ENCODE measurements around the gene C20orf96. TPM values are rescaled to one million over a fixed set of nuclear protein-coding genes. Genes with fewer than 3 reads are reported as not detected.

The C20orf96 gene
- total and polyA plus RNA-seq, 4 donors, result 0.70 to 2.6 (median 1.7) TPM

DNA sequence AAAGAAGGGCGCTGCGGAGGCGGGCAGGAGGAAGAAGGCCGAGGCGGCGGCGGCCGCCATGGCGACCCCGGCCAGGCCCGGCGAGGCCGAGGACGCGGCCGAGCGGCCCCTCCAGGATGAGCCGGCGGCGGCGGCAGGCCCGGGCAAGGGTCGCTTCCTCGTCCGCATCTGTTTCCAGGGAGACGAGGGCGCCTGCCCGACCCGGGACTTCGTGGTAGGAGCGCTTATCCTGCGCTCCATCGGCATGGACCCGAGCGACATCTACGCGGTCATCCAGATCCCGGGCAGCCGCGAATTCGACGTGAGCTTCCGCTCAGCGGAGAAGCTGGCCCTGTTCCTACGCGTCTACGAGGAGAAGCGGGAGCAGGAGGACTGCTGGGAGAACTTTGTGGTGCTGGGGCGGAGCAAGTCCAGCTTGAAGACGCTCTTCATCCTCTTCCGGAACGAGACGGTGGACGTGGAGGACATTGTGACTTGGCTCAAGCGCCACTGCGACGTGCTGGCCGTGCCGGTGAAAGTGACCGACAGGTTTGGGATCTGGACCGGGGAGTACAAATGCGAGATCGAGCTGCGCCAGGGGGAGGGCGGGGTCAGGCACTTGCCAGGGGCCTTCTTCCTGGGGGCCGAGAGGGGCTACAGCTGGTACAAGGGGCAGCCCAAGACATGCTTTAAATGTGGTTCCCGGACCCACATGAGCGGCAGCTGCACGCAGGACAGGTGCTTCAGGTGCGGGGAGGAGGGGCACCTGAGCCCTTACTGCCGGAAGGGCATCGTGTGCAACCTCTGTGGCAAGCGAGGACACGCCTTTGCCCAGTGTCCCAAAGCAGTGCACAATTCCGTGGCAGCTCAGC, 7.6 kb upstream of the C20orf96 start (continued):
- TF ChIP-seq, protein P1, sequence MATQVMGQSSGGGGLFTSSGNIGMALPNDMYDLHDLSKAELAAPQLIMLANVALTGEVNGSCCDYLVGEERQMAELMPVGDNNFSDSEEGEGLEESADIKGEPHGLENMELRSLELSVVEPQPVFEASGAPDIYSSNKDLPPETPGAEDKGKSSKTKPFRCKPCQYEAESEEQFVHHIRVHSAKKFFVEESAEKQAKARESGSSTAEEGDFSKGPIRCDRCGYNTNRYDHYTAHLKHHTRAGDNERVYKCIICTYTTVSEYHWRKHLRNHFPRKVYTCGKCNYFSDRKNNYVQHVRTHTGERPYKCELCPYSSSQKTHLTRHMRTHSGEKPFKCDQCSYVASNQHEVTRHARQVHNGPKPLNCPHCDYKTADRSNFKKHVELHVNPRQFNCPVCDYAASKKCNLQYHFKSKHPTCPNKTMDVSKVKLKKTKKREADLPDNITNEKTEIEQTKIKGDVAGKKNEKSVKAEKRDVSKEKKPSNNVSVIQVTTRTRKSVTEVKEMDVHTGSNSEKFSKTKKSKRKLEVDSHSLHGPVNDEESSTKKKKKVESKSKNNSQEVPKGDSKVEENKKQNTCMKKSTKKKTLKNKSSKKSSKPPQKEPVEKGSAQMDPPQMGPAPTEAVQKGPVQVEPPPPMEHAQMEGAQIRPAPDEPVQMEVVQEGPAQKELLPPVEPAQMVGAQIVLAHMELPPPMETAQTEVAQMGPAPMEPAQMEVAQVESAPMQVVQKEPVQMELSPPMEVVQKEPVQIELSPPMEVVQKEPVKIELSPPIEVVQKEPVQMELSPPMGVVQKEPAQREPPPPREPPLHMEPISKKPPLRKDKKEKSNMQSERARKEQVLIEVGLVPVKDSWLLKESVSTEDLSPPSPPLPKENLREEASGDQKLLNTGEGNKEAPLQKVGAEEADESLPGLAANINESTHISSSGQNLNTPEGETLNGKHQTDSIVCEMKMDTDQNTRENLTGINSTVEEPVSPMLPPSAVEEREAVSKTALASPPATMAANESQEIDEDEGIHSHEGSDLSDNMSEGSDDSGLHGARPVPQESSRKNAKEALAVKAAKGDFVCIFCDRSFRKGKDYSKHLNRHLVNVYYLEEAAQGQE (IDR thresholded peaks at IDR 0.05), result peak; percentile 23
- TF ChIP-seq HNF4A (conservative IDR thresholded peaks at IDR 0.05), result peak in 1 of 2 donors; percentile 34

DNA sequence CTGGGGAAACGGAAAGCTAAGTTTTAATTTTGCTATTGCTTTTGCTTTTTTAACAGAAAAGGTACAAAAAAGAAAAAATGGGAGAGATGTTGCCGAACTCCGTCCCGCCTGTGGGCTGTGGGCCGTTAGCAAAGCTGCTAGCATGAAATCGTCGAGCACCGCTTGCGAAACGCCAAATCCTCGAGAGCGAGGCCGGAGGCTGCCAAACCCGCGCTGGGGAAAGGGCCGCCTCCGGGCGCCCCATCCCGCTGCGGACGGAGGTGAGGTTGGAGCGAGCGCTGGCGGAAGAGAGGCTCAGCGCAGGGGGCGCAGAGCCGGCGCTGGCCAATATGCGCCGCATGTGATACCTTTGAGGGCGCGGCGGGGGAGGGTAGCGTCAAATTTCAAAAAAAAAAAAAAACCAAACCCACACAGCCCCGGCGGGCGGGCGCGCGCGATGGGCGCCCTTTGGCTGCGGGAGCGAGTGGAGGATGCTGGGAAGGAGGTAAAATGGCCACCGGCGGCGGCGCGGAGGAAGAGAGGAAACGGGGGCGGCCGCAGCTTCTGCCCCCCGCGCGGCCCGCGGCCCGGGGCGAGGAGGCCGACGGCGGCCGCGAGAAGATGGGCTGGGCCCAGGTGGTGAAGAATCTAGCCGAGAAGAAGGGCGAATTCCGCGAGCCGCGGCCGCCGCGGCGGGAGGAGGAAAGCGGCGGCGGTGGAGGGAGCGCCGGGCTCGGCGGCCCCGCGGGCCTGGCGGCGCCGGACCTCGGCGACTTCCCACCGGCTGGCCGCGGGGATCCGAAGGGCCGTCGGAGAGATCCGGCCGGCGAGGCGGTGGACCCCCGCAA, 6.8 kb upstream of the C20orf96 start, which contains the start of gene ZCCHC3:
ZCCHC3 (plus strand) TSS at position 473 of the 827 bp plus-strand sequence; CDS start at position 490, 17 bp downstream.
- peak within 1 kb of the TSS; percentile 82 to 83 for H3K9ac ChIP-seq (ENCODE audit: low read depth in 1 of 2, low read length in 2 of 2)
- no peaks in the 10 kb centered on the region for H3K9me3 ChIP-seq (ENCODE audit: control insufficient read depth in 4 of 4, low read length in 3 of 4)
- under 1% methylated on average over 99 of the region's 99 CpGs for WGBS
- H3K4me3 ChIP-seq (ENCODE audit: low read depth in 1 of 3, low read length in 3 of 3), result peak within 1 kb of the TSS; percentile 85 to 92 (median 85)
- no peaks in the 10 kb centered on the region for H3K27me3 ChIP-seq (ENCODE audit: control insufficient read depth in 4 of 4, insufficient read depth in 4 of 4, low read length in 3 of 4)
- peak in 1 of 2 donors; percentile 66 for TF ChIP-seq GABPA (IDR thresholded peaks at IDR 0.05 in 1 of 2, conservative IDR thresholded peaks at IDR 0.05 in 1 of 2)
- no peak for TF ChIP-seq FOXA1 (IDR thresholded peaks at IDR 0.05)
- peak in 1 of 2 donors; percentile 36 for TF ChIP-seq HNF4A (conservative IDR thresholded peaks at IDR 0.05)
- TF ChIP-seq, protein P2, sequence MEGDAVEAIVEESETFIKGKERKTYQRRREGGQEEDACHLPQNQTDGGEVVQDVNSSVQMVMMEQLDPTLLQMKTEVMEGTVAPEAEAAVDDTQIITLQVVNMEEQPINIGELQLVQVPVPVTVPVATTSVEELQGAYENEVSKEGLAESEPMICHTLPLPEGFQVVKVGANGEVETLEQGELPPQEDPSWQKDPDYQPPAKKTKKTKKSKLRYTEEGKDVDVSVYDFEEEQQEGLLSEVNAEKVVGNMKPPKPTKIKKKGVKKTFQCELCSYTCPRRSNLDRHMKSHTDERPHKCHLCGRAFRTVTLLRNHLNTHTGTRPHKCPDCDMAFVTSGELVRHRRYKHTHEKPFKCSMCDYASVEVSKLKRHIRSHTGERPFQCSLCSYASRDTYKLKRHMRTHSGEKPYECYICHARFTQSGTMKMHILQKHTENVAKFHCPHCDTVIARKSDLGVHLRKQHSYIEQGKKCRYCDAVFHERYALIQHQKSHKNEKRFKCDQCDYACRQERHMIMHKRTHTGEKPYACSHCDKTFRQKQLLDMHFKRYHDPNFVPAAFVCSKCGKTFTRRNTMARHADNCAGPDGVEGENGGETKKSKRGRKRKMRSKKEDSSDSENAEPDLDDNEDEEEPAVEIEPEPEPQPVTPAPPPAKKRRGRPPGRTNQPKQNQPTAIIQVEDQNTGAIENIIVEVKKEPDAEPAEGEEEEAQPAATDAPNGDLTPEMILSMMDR (IDR thresholded peaks at IDR 0.05; ENCODE audit: low read depth, low read length, missing input control), result peak; percentile 4
- TF ChIP-seq, protein P3, sequence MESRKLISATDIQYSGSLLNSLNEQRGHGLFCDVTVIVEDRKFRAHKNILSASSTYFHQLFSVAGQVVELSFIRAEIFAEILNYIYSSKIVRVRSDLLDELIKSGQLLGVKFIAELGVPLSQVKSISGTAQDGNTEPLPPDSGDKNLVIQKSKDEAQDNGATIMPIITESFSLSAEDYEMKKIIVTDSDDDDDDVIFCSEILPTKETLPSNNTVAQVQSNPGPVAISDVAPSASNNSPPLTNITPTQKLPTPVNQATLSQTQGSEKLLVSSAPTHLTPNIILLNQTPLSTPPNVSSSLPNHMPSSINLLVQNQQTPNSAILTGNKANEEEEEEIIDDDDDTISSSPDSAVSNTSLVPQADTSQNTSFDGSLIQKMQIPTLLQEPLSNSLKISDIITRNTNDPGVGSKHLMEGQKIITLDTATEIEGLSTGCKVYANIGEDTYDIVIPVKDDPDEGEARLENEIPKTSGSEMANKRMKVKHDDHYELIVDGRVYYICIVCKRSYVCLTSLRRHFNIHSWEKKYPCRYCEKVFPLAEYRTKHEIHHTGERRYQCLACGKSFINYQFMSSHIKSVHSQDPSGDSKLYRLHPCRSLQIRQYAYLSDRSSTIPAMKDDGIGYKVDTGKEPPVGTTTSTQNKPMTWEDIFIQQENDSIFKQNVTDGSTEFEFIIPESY (IDR thresholded peaks at IDR 0.05), result peak; percentile 66
- TF ChIP-seq, protein P1 (IDR thresholded peaks at IDR 0.05), result peak; percentile 82
- peak in 1 of 2 donors; percentile 45 for TF ChIP-seq RAD21 (IDR thresholded peaks at IDR 0.05)
- no peak for TF ChIP-seq HNF4G (IDR thresholded peaks at IDR 0.05)
- TF ChIP-seq JUND (IDR thresholded peaks at IDR 0.05), result no peak
- peak; percentile 87 for TF ChIP-seq TAF1 (conservative IDR thresholded peaks at IDR 0.05)
- peak in 1 of 2 donors; percentile 33 for TF ChIP-seq EGR1 (IDR thresholded peaks at IDR 0.05; ENCODE audit: low read depth in 2 of 2)
- TF ChIP-seq SP1 (IDR thresholded peaks at IDR 0.05), result peak; percentile 69
- TF ChIP-seq, protein P4, sequence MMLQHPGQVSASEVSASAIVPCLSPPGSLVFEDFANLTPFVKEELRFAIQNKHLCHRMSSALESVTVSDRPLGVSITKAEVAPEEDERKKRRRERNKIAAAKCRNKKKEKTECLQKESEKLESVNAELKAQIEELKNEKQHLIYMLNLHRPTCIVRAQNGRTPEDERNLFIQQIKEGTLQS (IDR thresholded peaks at IDR 0.05), result peak; percentile 30
- TF ChIP-seq, protein P5, sequence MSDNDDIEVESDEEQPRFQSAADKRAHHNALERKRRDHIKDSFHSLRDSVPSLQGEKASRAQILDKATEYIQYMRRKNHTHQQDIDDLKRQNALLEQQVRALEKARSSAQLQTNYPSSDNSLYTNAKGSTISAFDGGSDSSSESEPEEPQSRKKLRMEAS (IDR thresholded peaks at IDR 0.05), result peak; percentile 17
- TF ChIP-seq YY1 (IDR thresholded peaks at IDR 0.05), result peak; percentile 98
- TF ChIP-seq RXRA (IDR thresholded peaks at IDR 0.05), result peak; percentile 48 to 53
- peak; percentile 51 for TF ChIP-seq NR2F2 (IDR thresholded peaks at IDR 0.05)
- TF ChIP-seq FOXA2 (IDR thresholded peaks at IDR 0.05), result no peak
- H3K4me1 ChIP-seq (ENCODE audit: control insufficient read depth in 4 of 4, insufficient read depth in 4 of 4, low read length in 3 of 4), result peaks cover 0 to 35% (median 27%) of the 10 kb centered on the region in 4 donors
- peak within 1 kb of the TSS; percentile 79 to 95 for H3K27ac ChIP-seq (ENCODE audit: low read depth in 1 of 2, low read length in 2 of 2)
- H3K36me3 ChIP-seq (ENCODE audit: control insufficient read depth in 4 of 4, insufficient read depth in 3 of 4, low read depth in 1 of 4, low read length in 3 of 4), result peaks cover 0 to 4% (median 0%) of the 10 kb centered on the region in 4 donors
- peak; percentile 84 for DNase-seq (ENCODE audit: low spot score)
